GM10248 (cell line): ENCODE measurements around the gene TRIM54.

Source experiments
- CTCF ChIA-PET: fragments of 300-600 bp; sonication (Branson Sonifier 250); formaldehyde crosslinking; extraction: SDS; loops from one replicate; lab custom pipeline; 2021; ENCODE audit warnings: antibody characterized with exemption; lab: Yijun Ruan, JAX
- POLR2A ChIA-PET: fragments of 350-650 bp; sonication (Branson Sonifier 250); formaldehyde crosslinking; extraction: SDS; loops from one replicate; lab custom pipeline; 2020; ENCODE audit warnings: antibody characterized with exemption; lab: Yijun Ruan, JAX
- DNase-seq: peaks from one replicate; pipeline ENCODE4 v3.0.0; 2012; ENCODE audit errors: extremely low spot score
- TF ChIP-seq, protein P1 (sequence below): IDR thresholded peaks from 2 replicates; pipeline ENCODE4 v1.5.1; 2012; ENCODE audit warnings: mild to moderate bottlenecking, low read depth; ENCODE audit errors: extremely low read depth, missing control alignments, control extremely low read depth

The TRIM54 gene

DNA sequence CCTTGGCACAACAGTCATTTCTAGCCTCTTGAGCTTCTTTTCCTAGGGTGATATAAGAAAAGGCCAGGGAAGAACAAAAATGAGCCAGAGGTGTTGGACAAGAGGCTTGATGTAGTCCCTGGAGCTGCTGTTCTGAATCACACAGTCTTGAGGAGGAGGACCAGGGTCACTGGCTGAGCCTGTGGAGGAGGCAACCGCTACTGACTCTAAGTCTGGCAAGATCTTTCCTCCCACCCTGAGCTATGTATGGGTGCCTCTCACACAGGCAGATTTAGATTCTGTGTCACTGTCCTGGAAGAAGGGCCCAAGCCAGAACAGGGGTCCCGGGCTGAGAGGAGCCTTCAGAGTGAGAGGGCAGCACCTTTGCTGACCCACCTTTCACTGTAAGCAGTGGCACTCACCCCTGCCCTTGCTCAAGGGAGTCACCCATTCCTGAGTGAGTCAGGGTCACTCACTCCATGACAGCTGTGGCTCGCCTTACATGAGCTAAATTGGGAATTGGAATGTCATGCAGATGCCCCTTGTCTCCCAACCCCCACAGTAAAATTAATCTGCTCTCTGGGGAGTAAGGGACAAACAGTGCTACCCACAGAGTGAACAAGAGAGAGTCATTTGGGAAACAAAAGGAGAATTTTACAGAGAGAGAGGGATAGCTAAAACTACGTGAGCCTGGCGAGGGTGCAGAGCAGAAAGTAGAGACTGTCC lies at the start of gene TRIM54:
Gene TRIM54, plus strand, starts transcription at position 575 of the 705 bp plus-strand sequence. CDS start 303 bp downstream, outside the sequence.
- CTCF ChIA-PET, result interaction anchor here (0.7 to 10.1 kb wide), 20 partner anchors 10 to 401 kb away, joined by 3 to 138 read pairs (median 4); partner anchors contain the start of genes AGBL5 and SLC30A3
- no peak for DNase-seq
- TF ChIP-seq, protein P1, sequence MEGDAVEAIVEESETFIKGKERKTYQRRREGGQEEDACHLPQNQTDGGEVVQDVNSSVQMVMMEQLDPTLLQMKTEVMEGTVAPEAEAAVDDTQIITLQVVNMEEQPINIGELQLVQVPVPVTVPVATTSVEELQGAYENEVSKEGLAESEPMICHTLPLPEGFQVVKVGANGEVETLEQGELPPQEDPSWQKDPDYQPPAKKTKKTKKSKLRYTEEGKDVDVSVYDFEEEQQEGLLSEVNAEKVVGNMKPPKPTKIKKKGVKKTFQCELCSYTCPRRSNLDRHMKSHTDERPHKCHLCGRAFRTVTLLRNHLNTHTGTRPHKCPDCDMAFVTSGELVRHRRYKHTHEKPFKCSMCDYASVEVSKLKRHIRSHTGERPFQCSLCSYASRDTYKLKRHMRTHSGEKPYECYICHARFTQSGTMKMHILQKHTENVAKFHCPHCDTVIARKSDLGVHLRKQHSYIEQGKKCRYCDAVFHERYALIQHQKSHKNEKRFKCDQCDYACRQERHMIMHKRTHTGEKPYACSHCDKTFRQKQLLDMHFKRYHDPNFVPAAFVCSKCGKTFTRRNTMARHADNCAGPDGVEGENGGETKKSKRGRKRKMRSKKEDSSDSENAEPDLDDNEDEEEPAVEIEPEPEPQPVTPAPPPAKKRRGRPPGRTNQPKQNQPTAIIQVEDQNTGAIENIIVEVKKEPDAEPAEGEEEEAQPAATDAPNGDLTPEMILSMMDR, result no peak
- POLR2A ChIA-PET, result no interaction called here

GRCh38 chr2:27233341-27233740 lies 48.9 kb upstream of the TRIM54 start:
- POLR2A ChIA-PET, result no interaction called here
- CTCF ChIA-PET, result interaction anchor here (1.5 to 4.1 kb wide), 3 partner anchors 16 to 71 kb away, joined by 3 to 23 read pairs (median 6); partner anchors contain the start of gene CAD
- DNase-seq, result no peak
- TF ChIP-seq, protein P1, result no peak

GRCh38 chr2:27236136-27236535 lies 46.1 kb upstream of the TRIM54 start:
- POLR2A ChIA-PET, result interaction anchor here (0.7 kb wide), 1 partner anchor 10 kb away, joined by 4 read pairs; no protein-coding TSS in a partner anchor
- DNase-seq, result no peak
- CTCF ChIA-PET, result interaction anchor here (0.9 to 2.7 kb wide), 4 partner anchors 13 to 67 kb away, joined by 3 to 6 read pairs (median 5); partner anchors contain the start of gene CAD
- TF ChIP-seq, protein P1, result no peak

DNA sequence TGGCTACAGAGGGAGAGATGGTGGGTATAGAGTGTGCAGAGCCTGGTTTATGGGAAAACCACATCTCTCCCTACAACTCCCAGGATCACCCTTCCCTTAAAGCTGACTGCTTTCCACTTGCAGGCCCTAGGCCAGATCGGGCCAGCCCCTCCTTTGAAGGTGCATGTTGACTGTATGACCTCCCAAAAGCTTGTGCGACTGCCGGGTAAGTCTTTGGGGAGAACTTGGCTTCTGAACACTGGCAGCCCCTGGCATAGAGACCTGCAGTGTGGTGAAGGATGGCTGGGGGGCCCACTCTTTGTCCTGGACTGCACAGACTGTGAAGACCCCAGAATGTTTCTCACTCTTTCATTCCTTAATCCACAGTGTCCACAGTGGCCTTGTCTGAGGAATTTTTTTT lies 45.6 kb upstream of the TRIM54 start:
- POLR2A ChIA-PET, result no interaction called here
- CTCF ChIA-PET, result interaction anchor here (1.4 kb wide), 1 partner anchor 13 kb away, joined by 5 read pairs; no protein-coding TSS in a partner anchor
- no peak for DNase-seq
- TF ChIP-seq, protein P1, result no peak

GRCh38 chr2:27237341-27237945 lies 44.8 kb upstream of the TRIM54 start:
- DNase-seq, result no peak
- POLR2A ChIA-PET, result interaction anchor here (0.6 kb wide), 1 partner anchor 192 kb away, joined by 4 read pairs; no protein-coding TSS in a partner anchor
- CTCF ChIA-PET, result no interaction called here
- TF ChIP-seq, protein P1, result no peak

DNA sequence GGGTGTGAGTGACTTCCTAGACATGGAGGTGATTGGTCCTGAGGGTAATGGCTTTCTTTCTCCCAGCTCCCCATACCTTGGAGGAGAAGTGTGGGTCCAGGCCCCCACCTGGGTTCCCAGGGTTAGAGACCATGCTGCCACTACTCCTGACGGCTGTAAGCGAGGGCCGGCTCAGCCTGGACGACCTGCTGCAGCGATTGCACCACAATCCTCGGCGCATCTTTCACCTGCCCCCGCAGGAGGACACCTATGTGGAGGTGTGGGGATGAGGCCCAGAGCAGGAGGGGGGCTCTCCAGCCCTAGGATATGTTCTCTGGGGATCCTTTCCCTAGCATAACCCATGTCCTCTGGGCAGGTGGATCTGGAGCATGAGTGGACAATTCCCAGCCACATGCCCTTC lies 43.3 kb upstream of the TRIM54 start:
- ChIA-PET CTCF (no interaction called here), POLR2A (interaction anchor here (0.8 kb wide), 1 partner anchor 10 kb away, joined by 4 read pairs; no protein-coding TSS in a partner anchor)
- DNase-seq, result no peak
- TF ChIP-seq, protein P1, result no peak
